Thyroid gland (tissue), 4 donors: ENCODE measurements around the gene SEC31B.

Experiments
- CTCF ChIP-seq, 6 experiments: fragments of 200-600 bp in 3 of 6; fragments of 450-650 bp in 3 of 6; sonication (generic) in 3 of 6; IDR thresholded peaks; one replicate each; pipeline ENCODE4 v1.5.1; 2016 to 2019; ENCODE audit warnings: antibody characterized with exemption in 6 of 6, mild to moderate bottlenecking in 2 of 6, inconsistent platforms in 1 of 6, moderate library complexity in 1 of 6
- POLR2A ChIP-seq, 2 donors: fragments of 450-650 bp; IDR thresholded peaks; one replicate each; pipeline ENCODE4 v1.6.1; 2017; ENCODE audit warnings: antibody characterized with exemption in 2 of 2, mild to moderate bottlenecking in 2 of 2, moderate library complexity in 1 of 2

- TF ChIP-seq POLR2A (IDR thresholded peaks at IDR 0.05) = no peak
- TF ChIP-seq CTCF (IDR thresholded peaks at IDR 0.05) = no peak
Observed at GRCh38 chr10:100567826-100568225, 48.2 kb upstream of the SEC31B start.
